ENCODE results near the gene MERTK.

Gene MERTK

GRCh38 chr2:111977240-111977639 lies 78.8 kb downstream of the MERTK start:
- no peak for DNase-seq (ENCODE audit: low spot score)

GRCh38 chr2:111978452-111979170 lies 80.2 kb downstream of the MERTK start:
- no peak for DNase-seq (ENCODE audit: low spot score)

GRCh38 chr2:111981666-111982065 lies 83.3 kb downstream of the MERTK start:
- DNase-seq (ENCODE audit: low spot score): no peak

GRCh38 chr2:111982822-111983221 lies 84.4 kb downstream of the MERTK start:
- DNase-seq (ENCODE audit: low spot score): no peak

GRCh38 chr2:111983478-111984212 lies 85.2 kb downstream of the MERTK start:
- no peak for DNase-seq (ENCODE audit: low spot score)

- DNase-seq (ENCODE audit: low spot score): no peak
These were observed 85.8 kb downstream of the MERTK start for GRCh38 chr2:111984213-111984604.

- no peak for DNase-seq (ENCODE audit: low spot score)
These were observed 87.1 kb downstream of the MERTK start for GRCh38 chr2:111985514-111985913.

- DNase-seq (ENCODE audit: low spot score): peak; percentile 84
These were observed 87.9 kb downstream of the MERTK start for GRCh38 chr2:111986116-111986900.

- no peak for DNase-seq (ENCODE audit: low spot score)
These were observed 92.0 kb downstream of the MERTK start for GRCh38 chr2:111990375-111990774.

- DNase-seq (ENCODE audit: low spot score): no peak
These were observed 92.4 kb downstream of the MERTK start for GRCh38 chr2:111990856-111991255.

GRCh38 chr2:111994042-111994441 lies 95.6 kb downstream of the MERTK start:
- no peak for DNase-seq (ENCODE audit: low spot score)

GRCh38 chr2:111995148-111995547 lies 96.7 kb downstream of the MERTK start:
- DNase-seq (ENCODE audit: low spot score): no peak

GRCh38 chr2:111999809-112000208 lies 101.4 kb downstream of the MERTK start:
- DNase-seq (ENCODE audit: low spot score): no peak

- DNase-seq (ENCODE audit: low spot score): no peak
These were observed 102.2 kb downstream of the MERTK start for GRCh38 chr2:112000399-112001135.

- DNase-seq (ENCODE audit: low spot score): no peak
These were observed 102.8 kb downstream of the MERTK start for GRCh38 chr2:112001136-112001715.

GRCh38 chr2:112001942-112002341 lies 103.5 kb downstream of the MERTK start:
- no peak for DNase-seq (ENCODE audit: low spot score)

- no peak for DNase-seq (ENCODE audit: low spot score)
These were observed 105.3 kb downstream of the MERTK start for GRCh38 chr2:112003576-112004252.

- no peak for DNase-seq (ENCODE audit: low spot score)
These were observed 105.8 kb downstream of the MERTK start for GRCh38 chr2:112004253-112004645.

GRCh38 chr2:112005406-112006075 lies 107.1 kb downstream of the MERTK start:
- no peak for DNase-seq (ENCODE audit: low spot score)

GRCh38 chr2:112006076-112006410 lies 107.6 kb downstream of the MERTK start:
- DNase-seq (ENCODE audit: low spot score): no peak

GRCh38 chr2:112007493-112007892 lies 109.1 kb downstream of the MERTK start:
- no peak for DNase-seq (ENCODE audit: low spot score)
